Left lung (tissue), 10 donors: ENCODE results near the gene IL18BP. TPM values are rescaled to one million over a fixed set of nuclear protein-coding genes. Genes with fewer than 3 reads are reported as not detected.

Source experiments
- ATAC-seq: fragments of 200-7000 bp; cut with Tn5 transposase; one replicate; pipeline ENCODE4 v1.9.1; 2020; ENCODE audit warnings: moderate library complexity
- DNase-seq, 4 donors: peaks; one replicate each; pipeline ENCODE4 v3.0.0-alpha.2; 2013 to 2020
- H3K27ac ChIP-seq, 2 donors: fragments of 200-600 bp; sonication (generic) in 1 of 2; one replicate each; pipeline versions ENCODE4 v1.5.0 to v1.8.0; 2020 to 2021
- H3K27me3 ChIP-seq, 2 donors: fragments of 200-600 bp; sonication (generic) in 1 of 2; one replicate each; pipeline versions ENCODE4 v1.5.0 to v1.8.0; 2020 to 2021
- H3K36me3 ChIP-seq, 2 donors: fragments of 200-600 bp; sonication (generic) in 1 of 2; one replicate each; pipeline versions ENCODE4 v1.5.0 to v1.8.0; 2020 to 2021
- H3K4me1 ChIP-seq, 2 donors: fragments of 200-600 bp; one replicate each; pipeline ENCODE4 v1.8.0; 2021
- H3K4me3 ChIP-seq, 2 donors: fragments of 200-600 bp; sonication (generic) in 1 of 2; one replicate each; pipeline versions ENCODE4 v1.5.0 to v1.8.0; 2020 to 2021; ENCODE audit warnings: mild to moderate bottlenecking in 1 of 2
- H3K9me3 ChIP-seq, 2 donors: fragments of 200-600 bp; sonication (generic) in 1 of 2; one replicate each; pipeline versions ENCODE4 v1.5.0 to v1.8.0; 2020 to 2021
- CTCF ChIP-seq, 2 donors: fragments of 200-600 bp; sonication (generic) in 1 of 2; IDR thresholded peaks; one replicate each; pipeline versions ENCODE4 v1.5.0 to v1.8.0; 2021; ENCODE audit warnings: antibody characterized with exemption in 2 of 2
- intact Hi-C, 2 donors: fragments of 100-400 bp; cut with DNase I; formaldehyde crosslinking; loops; one replicate each; pipeline versions ENCODE4 v1.11.2 to v1.14.2; 2022
- polyA plus RNA-seq, 6 donors: library from polyadenylated mRNA; unstranded; fragments of 120-200 nt; gene quantifications; one replicate each; pipeline ENCODE4 v1.2.1, GENCODE V29; 2013; ENCODE audit not compliant: insufficient read length in 6 of 6
- total RNA-seq, 2 donors: library from RNA; stranded (reverse); fragmentation: NEBNext Ultra II Directional; extraction: Animal tissue kit (Norgen Biotek cat#: 25700); gene quantifications; one replicate each; pipeline ENCODE4 v1.2.1, GENCODE V29; 2021
- donor health status: DM: no; HTN: yes; CAD: no.
- donor health status: DM: no; HTN: no; CAD: no.

Gene IL18BP
- total and polyA plus RNA-seq, 8 donors, result 8.9 to 20.1 (median 11.6) TPM

GRCh38 chr11:72024069-72024754 is 25.5 kb downstream of the IL18BP start:
- ATAC-seq (no peak), DNase-seq (no peak)
- peak overlapping the region in 1 of 2 donors; percentile 65 for H3K27ac ChIP-seq
- peaks cover 4 to 41% of the 10 kb centered on the region in 2 donors for H3K4me1 ChIP-seq
- TF ChIP-seq CTCF (IDR thresholded peaks at IDR 0.05), result no peak
- no peaks in the 10 kb centered on the region for H3K9me3 ChIP-seq
- H3K4me3 ChIP-seq, result no peak overlapping the region
- no peaks in the 10 kb centered on the region for H3K27me3 ChIP-seq
- peaks cover 0 to 88% of the 10 kb centered on the region in 2 donors for H3K36me3 ChIP-seq
- intact Hi-C loops, result no loop called here

- intact Hi-C loops, result loop anchor here in 1 of 2 donors (5.0 kb wide), 1 partner anchor 66 kb away; no protein-coding TSS in a partner anchor
- TF ChIP-seq CTCF (IDR thresholded peaks at IDR 0.05), result no peak
- ATAC-seq, result no peak
Measured at GRCh38 chr11:72026090-72026489, 27.4 kb downstream of the IL18BP start.

GRCh38 chr11:72030472-72031045 is 31.9 kb downstream of the IL18BP start:
- peaks cover 5 to 54% of the 10 kb centered on the region in 2 donors for H3K4me1 ChIP-seq
- no peak for TF ChIP-seq CTCF (IDR thresholded peaks at IDR 0.05)
- peaks cover 0 to 76% of the 10 kb centered on the region in 2 donors for H3K36me3 ChIP-seq
- H3K27me3 ChIP-seq, result no peaks in the 10 kb centered on the region
- ATAC-seq (no peak), DNase-seq (no peak)
- no peaks in the 10 kb centered on the region for H3K9me3 ChIP-seq
- H3K27ac ChIP-seq, result peak overlapping the region in 1 of 2 donors; percentile 0
- H3K4me3 ChIP-seq, result no peak overlapping the region
- intact Hi-C loops, result no loop called here

More at GRCh38 chr11:72026090-72026489, 27.4 kb downstream of the IL18BP start:
- peak overlapping the region in 1 of 2 donors; percentile 34 for H3K27ac ChIP-seq
- no peak for DNase-seq
- no peak overlapping the region for H3K4me3 ChIP-seq
- peaks cover 0 to 77% of the 10 kb centered on the region in 2 donors for H3K36me3 ChIP-seq
- no peaks in the 10 kb centered on the region for H3K27me3 ChIP-seq
- H3K9me3 ChIP-seq, result no peaks in the 10 kb centered on the region
- H3K4me1 ChIP-seq, result peaks cover 9 to 50% of the 10 kb centered on the region in 2 donors

- no peaks in the 10 kb centered on the region for H3K27me3 ChIP-seq
- intact Hi-C loops, result no loop called here
- H3K4me3 ChIP-seq, result no peak overlapping the region
- peaks cover 26 to 57% of the 10 kb centered on the region in 2 donors for H3K4me1 ChIP-seq
- no peak for TF ChIP-seq CTCF (IDR thresholded peaks at IDR 0.05)
- H3K9me3 ChIP-seq, result no peaks in the 10 kb centered on the region
- DNase-seq, result no peak
- H3K36me3 ChIP-seq, result peaks cover 0 to 37% of the 10 kb centered on the region in 2 donors
- no peak for ATAC-seq
- H3K27ac ChIP-seq, result no peak overlapping the region
Measured at GRCh38 chr11:72036687-72037086, 38.0 kb downstream of the IL18BP start.

GRCh38 chr11:72037554-72038311 is 39.0 kb downstream of the IL18BP start:
- no peak for ATAC-seq
- intact Hi-C loops, result no loop called here
- peak overlapping the region; percentile 83 to 98 for H3K27ac ChIP-seq

More at GRCh38 chr11:72037554-72038311, 39.0 kb downstream of the IL18BP start:
- DNase-seq, result no peak
- Histone ChIP-seq H3K27me3 (no peaks in the 10 kb centered on the region), H3K9me3 (no peaks in the 10 kb centered on the region), H3K36me3 (peaks cover 0 to 33% of the 10 kb centered on the region in 2 donors), H3K4me1 (peaks cover 36 to 60% of the 10 kb centered on the region in 2 donors), H3K4me3 (peak overlapping the region in 1 of 2 donors; percentile 55)
- TF ChIP-seq CTCF (IDR thresholded peaks at IDR 0.05), result no peak
